ENCODE measurements around the gene PRICKLE2. TPM values are rescaled to one million over a fixed set of nuclear protein-coding genes. Genes with fewer than 3 reads are reported as not detected.

The PRICKLE2 gene
- polyA plus RNA-seq, 2 of the 4 experiments (the other 2 are of a cell fraction): 5.3 to 6.3 TPM

DNA sequence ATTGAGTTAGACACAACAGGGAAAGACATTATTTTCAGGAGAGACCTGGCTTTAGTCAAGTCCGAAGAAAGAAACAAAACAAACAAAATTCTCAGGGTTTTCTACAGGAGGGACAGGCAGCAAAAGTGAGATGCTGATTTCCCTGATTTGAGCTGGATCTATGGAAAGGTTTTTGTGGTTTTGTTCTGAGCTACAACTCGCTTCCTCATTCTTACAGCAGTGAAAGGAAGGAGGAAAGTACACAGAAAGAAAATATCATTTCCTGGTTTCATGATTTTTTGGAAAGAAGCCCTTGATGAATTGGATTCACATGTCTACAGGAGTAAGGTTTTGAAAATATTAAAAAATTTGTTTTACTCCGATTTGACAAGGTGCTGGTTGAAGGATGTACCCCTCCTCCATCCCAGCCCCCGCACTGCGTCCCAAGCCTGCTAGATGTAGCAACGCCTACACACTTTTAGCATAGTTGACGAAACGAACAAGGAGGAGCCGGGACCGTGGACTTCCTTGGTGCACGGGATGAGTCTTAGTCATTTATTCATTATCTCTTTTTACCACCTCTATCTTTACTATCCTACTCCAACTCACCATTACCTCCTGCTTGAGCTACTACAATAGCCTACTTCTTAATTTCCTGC lies 10.8 kb downstream of the PRICKLE2 start:
- ChIA-PET CTCF (interaction anchor here (0.9 to 1.0 kb wide), 2 partner anchors 28 to 191 kb away, joined by 3 read pairs; partner anchors contain the start of gene PSMD6), POLR2A (no interaction called here)
- Histone ChIP-seq H3K4me1 (peaks cover 73% of the 10 kb centered on the region), H3K4me2 (peak overlapping the region; percentile 74), H3K9me3 (no peaks in the 10 kb centered on the region), H3K27ac (peak overlapping the region; percentile 68 to 81), H3K4me3 (peak overlapping the region; percentile 18; the same call in 1 of the 3 replicates)
- ATAC-seq (peak; percentile 39 to 68; a peak in 4 of 6 replicates), FAIRE-seq (no peak), DNase-seq (ENCODE audit: low read depth in 1 of 2, low spot score in 1 of 2) (no peak)
- 67% methylated on average over 11 of the region's 11 CpGs for WGBS (ENCODE audit: missing lambda C conversion rate)
- TF ChIP-seq ESRRA (IDR thresholded peaks at IDR 0.05; ENCODE audit: borderline replicate concordance, low read length) (no peak), MAZ (IDR thresholded peaks at IDR 0.05; ENCODE audit: borderline replicate concordance, low read depth, low read length) (no peak), NPAS2 (CRISPR knock-in tag; IDR thresholded peaks at IDR 0.05; ENCODE audit: borderline replicate concordance) (no peak), ZNF302 (CRISPR knock-in tag; IDR thresholded peaks at IDR 0.05) (no peak), EHMT2 (IDR thresholded peaks at IDR 0.05; ENCODE audit: low read depth) (no peak), CHD4 (IDR thresholded peaks at IDR 0.05; ENCODE audit: borderline replicate concordance) (no peak), KDM5A (IDR thresholded peaks at IDR 0.05) (no peak), GATA3 (IDR thresholded peaks at IDR 0.05; ENCODE audit: borderline replicate concordance) (no peak), CBX8 (IDR thresholded peaks at IDR 0.05) (no peak), TP53 (CRISPR knock-in tag; IDR thresholded peaks at IDR 0.05) (no peak)
- TF ChIP-seq, protein P1, sequence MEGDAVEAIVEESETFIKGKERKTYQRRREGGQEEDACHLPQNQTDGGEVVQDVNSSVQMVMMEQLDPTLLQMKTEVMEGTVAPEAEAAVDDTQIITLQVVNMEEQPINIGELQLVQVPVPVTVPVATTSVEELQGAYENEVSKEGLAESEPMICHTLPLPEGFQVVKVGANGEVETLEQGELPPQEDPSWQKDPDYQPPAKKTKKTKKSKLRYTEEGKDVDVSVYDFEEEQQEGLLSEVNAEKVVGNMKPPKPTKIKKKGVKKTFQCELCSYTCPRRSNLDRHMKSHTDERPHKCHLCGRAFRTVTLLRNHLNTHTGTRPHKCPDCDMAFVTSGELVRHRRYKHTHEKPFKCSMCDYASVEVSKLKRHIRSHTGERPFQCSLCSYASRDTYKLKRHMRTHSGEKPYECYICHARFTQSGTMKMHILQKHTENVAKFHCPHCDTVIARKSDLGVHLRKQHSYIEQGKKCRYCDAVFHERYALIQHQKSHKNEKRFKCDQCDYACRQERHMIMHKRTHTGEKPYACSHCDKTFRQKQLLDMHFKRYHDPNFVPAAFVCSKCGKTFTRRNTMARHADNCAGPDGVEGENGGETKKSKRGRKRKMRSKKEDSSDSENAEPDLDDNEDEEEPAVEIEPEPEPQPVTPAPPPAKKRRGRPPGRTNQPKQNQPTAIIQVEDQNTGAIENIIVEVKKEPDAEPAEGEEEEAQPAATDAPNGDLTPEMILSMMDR (IDR thresholded peaks at IDR 0.05): no peak
- TF ChIP-seq, protein P2, sequence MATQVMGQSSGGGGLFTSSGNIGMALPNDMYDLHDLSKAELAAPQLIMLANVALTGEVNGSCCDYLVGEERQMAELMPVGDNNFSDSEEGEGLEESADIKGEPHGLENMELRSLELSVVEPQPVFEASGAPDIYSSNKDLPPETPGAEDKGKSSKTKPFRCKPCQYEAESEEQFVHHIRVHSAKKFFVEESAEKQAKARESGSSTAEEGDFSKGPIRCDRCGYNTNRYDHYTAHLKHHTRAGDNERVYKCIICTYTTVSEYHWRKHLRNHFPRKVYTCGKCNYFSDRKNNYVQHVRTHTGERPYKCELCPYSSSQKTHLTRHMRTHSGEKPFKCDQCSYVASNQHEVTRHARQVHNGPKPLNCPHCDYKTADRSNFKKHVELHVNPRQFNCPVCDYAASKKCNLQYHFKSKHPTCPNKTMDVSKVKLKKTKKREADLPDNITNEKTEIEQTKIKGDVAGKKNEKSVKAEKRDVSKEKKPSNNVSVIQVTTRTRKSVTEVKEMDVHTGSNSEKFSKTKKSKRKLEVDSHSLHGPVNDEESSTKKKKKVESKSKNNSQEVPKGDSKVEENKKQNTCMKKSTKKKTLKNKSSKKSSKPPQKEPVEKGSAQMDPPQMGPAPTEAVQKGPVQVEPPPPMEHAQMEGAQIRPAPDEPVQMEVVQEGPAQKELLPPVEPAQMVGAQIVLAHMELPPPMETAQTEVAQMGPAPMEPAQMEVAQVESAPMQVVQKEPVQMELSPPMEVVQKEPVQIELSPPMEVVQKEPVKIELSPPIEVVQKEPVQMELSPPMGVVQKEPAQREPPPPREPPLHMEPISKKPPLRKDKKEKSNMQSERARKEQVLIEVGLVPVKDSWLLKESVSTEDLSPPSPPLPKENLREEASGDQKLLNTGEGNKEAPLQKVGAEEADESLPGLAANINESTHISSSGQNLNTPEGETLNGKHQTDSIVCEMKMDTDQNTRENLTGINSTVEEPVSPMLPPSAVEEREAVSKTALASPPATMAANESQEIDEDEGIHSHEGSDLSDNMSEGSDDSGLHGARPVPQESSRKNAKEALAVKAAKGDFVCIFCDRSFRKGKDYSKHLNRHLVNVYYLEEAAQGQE (IDR thresholded peaks at IDR 0.05): no peak
- TF ChIP-seq, protein P3, sequence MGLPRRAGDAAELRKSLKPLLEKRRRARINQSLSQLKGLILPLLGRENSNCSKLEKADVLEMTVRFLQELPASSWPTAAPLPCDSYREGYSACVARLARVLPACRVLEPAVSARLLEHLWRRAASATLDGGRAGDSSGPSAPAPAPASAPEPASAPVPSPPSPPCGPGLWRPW (IDR thresholded peaks at IDR 0.05): no peak
- TF ChIP-seq, protein P4, sequence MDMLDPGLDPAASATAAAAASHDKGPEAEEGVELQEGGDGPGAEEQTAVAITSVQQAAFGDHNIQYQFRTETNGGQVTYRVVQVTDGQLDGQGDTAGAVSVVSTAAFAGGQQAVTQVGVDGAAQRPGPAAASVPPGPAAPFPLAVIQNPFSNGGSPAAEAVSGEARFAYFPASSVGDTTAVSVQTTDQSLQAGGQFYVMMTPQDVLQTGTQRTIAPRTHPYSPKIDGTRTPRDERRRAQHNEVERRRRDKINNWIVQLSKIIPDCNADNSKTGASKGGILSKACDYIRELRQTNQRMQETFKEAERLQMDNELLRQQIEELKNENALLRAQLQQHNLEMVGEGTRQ (IDR thresholded peaks at IDR 0.05): no peak
- TF ChIP-seq, protein P5, sequence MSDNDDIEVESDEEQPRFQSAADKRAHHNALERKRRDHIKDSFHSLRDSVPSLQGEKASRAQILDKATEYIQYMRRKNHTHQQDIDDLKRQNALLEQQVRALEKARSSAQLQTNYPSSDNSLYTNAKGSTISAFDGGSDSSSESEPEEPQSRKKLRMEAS (IDR thresholded peaks at IDR 0.05): no peak

DNA sequence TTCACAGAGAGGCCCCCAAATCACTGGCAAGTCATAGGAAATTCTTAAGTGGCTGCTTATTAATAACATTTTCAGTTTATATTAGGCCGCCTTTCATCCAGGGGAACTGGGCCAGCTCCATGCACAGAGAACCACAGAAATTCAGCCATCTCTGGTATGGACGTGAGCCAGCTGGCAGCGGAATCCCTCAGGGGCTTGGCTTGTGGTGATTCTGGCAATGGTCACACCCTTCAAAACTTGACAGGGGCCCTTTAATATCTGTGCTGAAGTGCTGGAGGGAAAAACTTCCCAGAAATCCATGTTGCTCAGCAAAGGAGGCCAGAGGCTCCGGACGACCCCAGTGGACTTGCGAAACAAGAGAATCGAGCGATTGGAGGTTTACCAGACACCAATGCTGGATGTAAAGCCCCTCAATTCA lies 11.3 kb downstream of the PRICKLE2 start:
- DNase-seq (ENCODE audit: low read depth in 1 of 2, low spot score in 1 of 2) (no peak), FAIRE-seq (no peak), ATAC-seq (no peak; a peak in 1 of 6 replicates)
- Histone ChIP-seq H3K9me3 (no peaks in the 10 kb centered on the region), H3K4me1 (peaks cover 68% of the 10 kb centered on the region), H3K27ac (peak overlapping the region; percentile 68 to 81), H3K4me2 (peak overlapping the region; percentile 74), H3K4me3 (0 out of 3 replicates have a peak overlapping the region, but pooled peaks have one; percentile 18)
- ChIA-PET POLR2A (no interaction called here), CTCF (interaction anchor here (1.0 kb wide), 1 partner anchor 27 kb away, joined by 3 read pairs; no protein-coding TSS in a partner anchor)
- no peak for TF ChIP-seq MAZ (IDR thresholded peaks at IDR 0.05; ENCODE audit: borderline replicate concordance, low read depth, low read length)
- TF ChIP-seq, protein P2 (IDR thresholded peaks at IDR 0.05): no peak
- TF ChIP-seq RAD21 (conservative IDR thresholded peaks at IDR 0.05 in 1 of 2, IDR thresholded peaks at IDR 0.05 in 1 of 2): no peak
- TF ChIP-seq POLR2A (IDR thresholded peaks at IDR 0.05; ENCODE audit: low read length): no peak
- WGBS (ENCODE audit: missing lambda C conversion rate): 74% methylated on average over 7 of the region's 8 CpGs
